SJSA1 (cell line): ENCODE measurements around the gene B2M. TPM values are rescaled to one million over a fixed set of nuclear protein-coding genes. Genes with fewer than 3 reads are reported as not detected.
A peak's percentile ranks its signal among the peaks of the same experiment; 100 is the strongest.
"Not testable (repeated sequence)": the region's sequence is repeated elsewhere in the genome, so short reads cannot be mapped to it uniquely, and the experiment has no call there.

Experiments used
- DNase-seq, 2 experiments: peaks; one replicate each; pipeline ENCODE4 v3.0.0-alpha.2; 2015 to 2020; ENCODE audit warnings: low spot score in 2 of 2, low read depth in 1 of 2
- H3K27ac ChIP-seq: fragments of 250-450 bp; sonication (Bioruptor Pico); 2 replicates; pipeline ENCODE4 v1.5.1; 2020; ENCODE audit warnings: mild to moderate bottlenecking, moderate library complexity
- H3K27me3 ChIP-seq: fragments of 250-450 bp; sonication (Bioruptor Pico); replicated peaks from 2 replicates; pipeline ENCODE4 v1.5.1; 2020; ENCODE audit warnings: mild to moderate bottlenecking, moderate library complexity
- H3K36me3 ChIP-seq: fragments of 250-450 bp; sonication (Bioruptor Pico); 2 replicates; pipeline ENCODE4 v1.5.1; 2020; ENCODE audit warnings: mild to moderate bottlenecking
- H3K4me1 ChIP-seq: fragments of 250-450 bp; sonication (Bioruptor Pico); replicated peaks from 2 replicates; pipeline ENCODE4 v1.6.1; 2021; ENCODE audit warnings: mild to moderate bottlenecking
- H3K4me3 ChIP-seq: fragments of 250-450 bp; sonication (Bioruptor Pico); 2 replicates; pipeline ENCODE4 v1.5.1; 2020; ENCODE audit warnings: mild to moderate bottlenecking
- H3K9me3 ChIP-seq: fragments of 250-450 bp; sonication (Bioruptor Pico); replicated peaks from 2 replicates; pipeline ENCODE4 v1.5.1; 2020; ENCODE audit warnings: mild to moderate bottlenecking
- total RNA-seq: library from RNA; depleted of rRNA; stranded (reverse); fragments of >200 nt; shearing (Covaris generic); gene quantifications from 2 replicates; pipeline ENCODE4 v1.2.3, GENCODE V29; 2014

The B2M gene
- total RNA-seq, 1 experiment from 2014 or later, result 7,743 TPM

GRCh38 chr15:44682809-44683682 lies 28.3 kb upstream of the B2M start:
- not testable (repeated sequence) for H3K4me3 ChIP-seq, H3K27me3 ChIP-seq, H3K4me1 ChIP-seq, H3K36me3 ChIP-seq, H3K27ac ChIP-seq, H3K9me3 ChIP-seq
- DNase-seq, result peak; percentile 14 to 61

GRCh38 chr15:44689318-44689717 lies 22.0 kb upstream of the B2M start:
- H3K4me3 ChIP-seq, H3K4me1 ChIP-seq, H3K36me3 ChIP-seq, H3K27me3 ChIP-seq, H3K9me3 ChIP-seq, DNase-seq, H3K27ac ChIP-seq: not testable (repeated sequence)

GRCh38 chr15:44690245-44690644 lies 21.1 kb upstream of the B2M start:
- DNase-seq, H3K4me1 ChIP-seq, H3K27ac ChIP-seq, H3K36me3 ChIP-seq, H3K4me3 ChIP-seq, H3K9me3 ChIP-seq, H3K27me3 ChIP-seq: not testable (repeated sequence)

GRCh38 chr15:44692659-44693058 lies 18.7 kb upstream of the B2M start:
- H3K4me1 ChIP-seq, result no peaks in the 10 kb centered on the region
- DNase-seq, result no peak
- no peak overlapping the region for H3K27ac ChIP-seq
- 0 out of 2 replicates have a peak, but pooled peaks cover 4% of the 10 kb centered on the region for H3K27me3 ChIP-seq
- 0 out of 2 replicates have a peak, but pooled peaks cover 3% of the 10 kb centered on the region for H3K9me3 ChIP-seq
- H3K4me3 ChIP-seq, result no peak overlapping the region
- no peaks in the 10 kb centered on the region for H3K36me3 ChIP-seq

GRCh38 chr15:44694416-44694815 lies 16.9 kb upstream of the B2M start:
- Histone ChIP-seq H3K36me3 (no peaks in the 10 kb centered on the region), H3K27ac (no peak overlapping the region)

GRCh38 chr15:44695294-44695693 lies 16.0 kb upstream of the B2M start:
- Histone ChIP-seq H3K27me3 (0 out of 2 replicates have a peak, but pooled peaks cover 4% of the 10 kb centered on the region), H3K36me3 (no peaks in the 10 kb centered on the region), H3K4me3 (no peak overlapping the region), H3K4me1 (no peaks in the 10 kb centered on the region), H3K27ac (no peak overlapping the region), H3K9me3 (no peaks in the 10 kb centered on the region)
- no peak for DNase-seq

More at GRCh38 chr15:44694416-44694815, 16.9 kb upstream of the B2M start:
- DNase-seq, result no peak
- Histone ChIP-seq H3K4me1 (no peaks in the 10 kb centered on the region), H3K27me3 (0 out of 2 replicates have a peak, but pooled peaks cover 4% of the 10 kb centered on the region), H3K4me3 (no peak overlapping the region), H3K9me3 (no peaks in the 10 kb centered on the region)

GRCh38 chr15:44697014-44697413 lies 14.3 kb upstream of the B2M start:
- H3K27me3 ChIP-seq, result 0 out of 2 replicates have a peak, but pooled peaks cover 4% of the 10 kb centered on the region
- H3K27ac ChIP-seq, result no peak overlapping the region
- no peak overlapping the region for H3K4me3 ChIP-seq
- H3K9me3 ChIP-seq, result no peaks in the 10 kb centered on the region
- DNase-seq, result no peak
- H3K36me3 ChIP-seq, result no peaks in the 10 kb centered on the region
- H3K4me1 ChIP-seq, result no peaks in the 10 kb centered on the region

- no peak overlapping the region for H3K27ac ChIP-seq
- no peaks in the 10 kb centered on the region for H3K4me1 ChIP-seq
- 0 out of 2 replicates have a peak, but pooled peaks cover 4% of the 10 kb centered on the region for H3K27me3 ChIP-seq
- H3K4me3 ChIP-seq, result no peak overlapping the region
- H3K9me3 ChIP-seq, result no peaks in the 10 kb centered on the region
- no peaks in the 10 kb centered on the region for H3K36me3 ChIP-seq
- no peak for DNase-seq
These were observed 12.7 kb upstream of the B2M start for GRCh38 chr15:44698641-44699040.

- not testable (repeated sequence) for H3K36me3 ChIP-seq, H3K27me3 ChIP-seq, DNase-seq, H3K4me3 ChIP-seq, H3K27ac ChIP-seq, H3K9me3 ChIP-seq, H3K4me1 ChIP-seq
These were observed 10.6 kb upstream of the B2M start for GRCh38 chr15:44700676-44701075.

GRCh38 chr15:44705986-44706385 lies 5.3 kb upstream of the B2M start:
- no peaks in the 10 kb centered on the region for H3K27me3 ChIP-seq
- no peaks in the 10 kb centered on the region for H3K36me3 ChIP-seq
- peaks cover 20% of the 10 kb centered on the region for H3K4me1 ChIP-seq
- no peaks in the 10 kb centered on the region for H3K9me3 ChIP-seq
- H3K4me3 ChIP-seq, result no peak overlapping the region
- no peak for DNase-seq
- H3K27ac ChIP-seq, result no peak overlapping the region; the same call in 1 of the 2 replicates

- H3K4me1 ChIP-seq, result peaks cover 20% of the 10 kb centered on the region
- peak overlapping the region; percentile 5; the same call in 1 of the 2 replicates for H3K27ac ChIP-seq
- DNase-seq, result peak; percentile 55 to 81
- H3K36me3 ChIP-seq, result peaks cover under 1% of the 10 kb centered on the region
- no peaks in the 10 kb centered on the region for H3K9me3 ChIP-seq
- H3K27me3 ChIP-seq, result no peaks in the 10 kb centered on the region
- H3K4me3 ChIP-seq, result no peak overlapping the region
These were observed 4.9 kb upstream of the B2M start for GRCh38 chr15:44706401-44706800.

GRCh38 chr15:44706946-44707636 lies 4.2 kb upstream of the B2M start:
- H3K27ac ChIP-seq, result 0 out of 2 replicates have a peak overlapping the region, but pooled peaks have one; percentile 5
- no peaks in the 10 kb centered on the region for H3K27me3 ChIP-seq
- DNase-seq, result no peak
- H3K9me3 ChIP-seq, result no peaks in the 10 kb centered on the region
- H3K4me1 ChIP-seq, result peaks cover 20% of the 10 kb centered on the region
- H3K4me3 ChIP-seq, result no peak overlapping the region
- peaks cover 8% of the 10 kb centered on the region for H3K36me3 ChIP-seq

GRCh38 chr15:44710236-44711095 lies 851 bp upstream of the B2M start:
- H3K4me1 ChIP-seq, result peaks cover 32% of the 10 kb centered on the region
- H3K36me3 ChIP-seq, result peaks cover 41% of the 10 kb centered on the region
- peak overlapping the region; percentile 99 for H3K27ac ChIP-seq
- no peaks in the 10 kb centered on the region for H3K27me3 ChIP-seq
- peak overlapping the region; percentile 88 for H3K4me3 ChIP-seq
- peak in 1 of 2 experiments; percentile 76 for DNase-seq
- no peaks in the 10 kb centered on the region for H3K9me3 ChIP-seq
